Large intestine (tissue), 3 donors: ENCODE data around the gene PDLIM5. TPM values are rescaled to one million over a fixed set of nuclear protein-coding genes. Genes with fewer than 3 reads are reported as not detected.
"Not testable (repeated sequence)": the region's sequence is repeated elsewhere in the genome, so short reads cannot be mapped to it uniquely, and the experiment has no call there.

Experiments
- DNase-seq, 2 donors: peaks; one replicate each; pipeline versions ENCODE4 v3.0.0 to v3.0.0-alpha.2; 2013
- H3K27ac ChIP-seq: one replicate; pipeline ENCODE4 v1.5.1; 2013; ENCODE audit warnings: low read length
- H3K27me3 ChIP-seq: 2 replicates; pipeline ENCODE4 v1.6.1; 2013; ENCODE audit warnings: low read length; ENCODE audit not compliant: control insufficient read depth, insufficient read depth
- H3K36me3 ChIP-seq: 2 replicates; pipeline ENCODE4 v1.6.1; 2013; ENCODE audit warnings: low read length; ENCODE audit not compliant: control insufficient read depth, insufficient read depth
- H3K4me1 ChIP-seq: one replicate; pipeline ENCODE4 v1.6.1; 2013; ENCODE audit warnings: low read length; ENCODE audit not compliant: control insufficient read depth, insufficient read depth
- H3K4me3 ChIP-seq: one replicate; pipeline ENCODE4 v1.5.1; 2013; ENCODE audit warnings: low read length
- H3K9me3 ChIP-seq: one replicate; pipeline ENCODE4 v1.6.1; 2013; ENCODE audit warnings: mild to moderate bottlenecking, low read depth, low read length, moderate library complexity; ENCODE audit not compliant: control insufficient read depth
- WGBS: methylation state at CpG from one replicate; pipeline ENCODE4 v1.1.5; 2013; ENCODE audit warnings: low lambda C conversion rate; ENCODE audit not compliant: insufficient coverage; 5-methylcytosine and 5-hydroxymethylcytosine counted together
- polyA plus RNA-seq: library from polyadenylated mRNA; unstranded; fragments of 120-200 nt; gene quantifications from one replicate; pipeline ENCODE4 v1.2.1, GENCODE V29; 2013

PDLIM5 gene
- polyA plus RNA-seq, 1 donor = 108 TPM

DNA sequence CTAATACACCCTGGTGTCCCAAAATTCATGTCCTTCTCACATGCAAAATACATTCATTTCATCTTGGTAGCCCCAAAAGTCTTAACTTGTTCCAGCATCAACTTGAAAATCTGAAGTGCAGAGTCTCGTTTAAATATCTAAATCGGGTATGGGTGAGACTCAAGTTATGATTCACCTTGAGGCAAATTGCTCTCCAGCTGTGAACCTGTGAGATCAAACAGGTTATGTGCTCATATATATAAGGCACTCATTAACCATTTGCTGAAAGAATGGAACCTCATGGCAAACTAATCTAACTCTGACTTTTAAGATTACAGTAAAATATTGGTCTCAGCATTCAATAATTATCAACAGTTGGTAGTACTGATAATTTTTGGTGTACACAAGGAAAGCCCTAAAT lies 55.5 kb downstream of the PDLIM5 start:
- no CpG with 5 or more reads among the region's 2 CpGs for WGBS
- peak in 1 of 2 donors; percentile 31 for DNase-seq
- H3K27ac ChIP-seq = peak overlapping the region; percentile 35
- no peaks in the 10 kb centered on the region for H3K27me3 ChIP-seq
- H3K4me1 ChIP-seq = peaks cover 25% of the 10 kb centered on the region
- no peaks in the 10 kb centered on the region for H3K36me3 ChIP-seq
- H3K4me3 ChIP-seq = no peak overlapping the region
- no peaks in the 10 kb centered on the region for H3K9me3 ChIP-seq

DNA sequence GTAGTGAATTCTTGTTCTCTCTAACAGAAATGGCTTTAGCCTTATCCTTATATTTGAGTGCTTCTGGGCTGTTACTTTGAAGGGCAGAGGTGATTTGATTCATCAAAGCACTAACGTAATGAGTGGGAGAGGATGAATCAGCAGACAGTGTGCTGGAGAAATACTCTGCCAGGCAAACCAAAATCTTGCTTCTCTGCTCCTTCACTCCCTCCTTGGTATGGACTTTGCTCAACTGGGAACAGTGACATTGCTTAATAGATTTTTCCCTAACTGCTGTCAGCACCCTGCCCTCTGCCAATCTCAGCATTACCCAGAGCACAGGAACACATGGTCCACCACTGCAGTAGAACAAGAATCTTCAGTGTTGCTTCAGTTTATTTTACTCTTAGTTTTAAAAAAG lies 56.0 kb downstream of the PDLIM5 start:
- no peak overlapping the region for H3K4me3 ChIP-seq
- peaks cover 25% of the 10 kb centered on the region for H3K4me1 ChIP-seq
- DNase-seq = peak; percentile 60 to 80
- no peaks in the 10 kb centered on the region for H3K36me3 ChIP-seq
- peak overlapping the region; percentile 35 for H3K27ac ChIP-seq
- H3K27me3 ChIP-seq = no peaks in the 10 kb centered on the region
- WGBS = no CpG with 5 or more reads among the region's 1 CpG
- H3K9me3 ChIP-seq = no peaks in the 10 kb centered on the region

DNA sequence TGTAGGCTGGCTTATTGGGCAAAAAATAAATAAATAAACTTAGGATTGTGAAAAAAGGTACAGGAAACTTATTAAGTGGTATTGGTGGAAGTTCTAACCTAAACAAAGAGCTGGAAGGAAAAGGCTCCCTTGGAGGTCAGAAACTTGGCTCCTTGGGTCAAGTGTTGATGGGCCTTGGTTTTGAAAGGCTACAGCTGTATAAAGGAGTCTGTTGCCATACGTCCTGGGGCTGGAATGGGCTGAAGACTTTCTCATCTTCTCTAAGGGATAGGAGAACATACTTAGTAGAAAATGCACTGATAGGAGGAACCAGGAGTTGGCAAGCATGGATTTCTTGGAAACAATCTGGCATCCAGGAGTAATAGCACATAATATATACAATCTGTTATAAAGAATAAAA lies 56.6 kb downstream of the PDLIM5 start:
- Histone ChIP-seq H3K27ac (peak overlapping the region; percentile 35), H3K4me3 (no peak overlapping the region), H3K9me3 (no peaks in the 10 kb centered on the region), H3K4me1 (peaks cover 25% of the 10 kb centered on the region), H3K27me3 (no peaks in the 10 kb centered on the region), H3K36me3 (no peaks in the 10 kb centered on the region)
- no CpG with 5 or more reads among the region's 1 CpG for WGBS
- no peak for DNase-seq

DNA sequence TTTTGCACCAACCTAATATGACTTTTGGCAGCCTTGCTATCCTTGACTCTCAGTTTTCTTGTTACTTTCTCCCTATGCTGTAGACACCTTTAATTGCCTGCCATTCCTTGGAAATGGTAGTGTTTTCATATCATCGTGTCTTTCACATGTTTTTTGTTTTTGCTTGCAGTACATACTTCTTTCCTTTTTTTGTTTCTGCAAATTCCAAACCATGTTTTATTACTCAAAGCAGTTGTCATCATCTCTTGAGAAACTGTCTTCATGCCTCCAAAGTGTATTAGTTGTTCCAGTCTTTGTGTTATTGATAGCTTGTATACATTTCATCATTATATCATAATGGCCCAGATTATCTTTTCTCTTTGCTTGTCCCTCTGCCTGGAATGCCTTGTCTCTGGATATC lies 57.1 kb downstream of the PDLIM5 start:
- no CpG with 5 or more reads among the region's 1 CpG for WGBS

DNA sequence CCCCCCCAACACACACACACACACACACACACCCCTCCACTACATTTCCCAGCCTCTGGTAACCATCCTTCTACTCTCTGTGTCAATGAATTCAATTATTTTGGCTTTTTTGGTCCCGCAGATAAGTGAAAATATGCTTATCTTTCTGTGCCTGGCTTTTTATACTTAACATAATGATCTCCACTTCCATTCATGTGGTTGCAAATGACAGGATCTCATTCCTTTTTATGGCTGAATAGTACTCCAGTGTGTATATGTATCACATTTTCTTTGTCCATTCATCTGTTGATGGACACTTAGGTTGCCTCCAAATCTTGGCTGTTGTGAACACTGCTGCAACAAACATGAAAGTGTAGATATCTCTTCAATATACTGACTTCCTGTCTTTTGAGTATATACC lies 59.8 kb downstream of the PDLIM5 start:
- WGBS = 83% methylated on average over 1 of the region's 1 CpG
- no peak overlapping the region for H3K4me3 ChIP-seq

More for the DNA sequence above, 57.1 kb downstream of the PDLIM5 start:
- Histone ChIP-seq H3K9me3 (no peaks in the 10 kb centered on the region), H3K27ac (no peak overlapping the region), H3K4me3 (no peak overlapping the region), H3K27me3 (no peaks in the 10 kb centered on the region), H3K36me3 (no peaks in the 10 kb centered on the region), H3K4me1 (peaks cover 25% of the 10 kb centered on the region)
- DNase-seq = no peak

DNA sequence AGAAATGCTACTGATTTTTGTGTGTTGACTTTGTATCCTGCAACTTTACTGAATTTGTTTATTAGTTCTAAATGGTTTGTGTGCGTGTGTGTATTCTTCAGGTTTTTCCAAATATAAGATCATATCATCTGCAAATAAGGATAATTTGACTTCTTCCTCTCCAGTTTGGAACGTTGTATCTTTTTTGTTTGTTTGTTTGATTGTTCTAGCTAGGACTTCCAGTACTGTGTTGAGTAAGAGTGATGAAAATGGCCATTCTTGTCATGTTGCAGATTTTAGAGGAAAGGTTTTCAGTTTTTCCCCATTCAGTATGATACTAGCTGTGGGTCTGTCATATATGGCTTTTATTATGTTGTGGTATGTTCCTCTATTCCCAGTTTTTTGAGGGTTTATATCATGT lies 61.8 kb downstream of the PDLIM5 start:
- not testable (repeated sequence) for H3K4me3 ChIP-seq, H3K36me3 ChIP-seq, H3K27ac ChIP-seq, H3K9me3 ChIP-seq, H3K4me1 ChIP-seq, H3K27me3 ChIP-seq, DNase-seq
- no CpG with 5 or more reads among the region's 2 CpGs for WGBS

More for the DNA sequence above, 59.8 kb downstream of the PDLIM5 start:
- Histone ChIP-seq H3K27ac (no peak overlapping the region), H3K36me3 (no peaks in the 10 kb centered on the region), H3K9me3 (no peaks in the 10 kb centered on the region), H3K27me3 (no peaks in the 10 kb centered on the region), H3K4me1 (peaks cover 21% of the 10 kb centered on the region)
- DNase-seq = no peak

DNA sequence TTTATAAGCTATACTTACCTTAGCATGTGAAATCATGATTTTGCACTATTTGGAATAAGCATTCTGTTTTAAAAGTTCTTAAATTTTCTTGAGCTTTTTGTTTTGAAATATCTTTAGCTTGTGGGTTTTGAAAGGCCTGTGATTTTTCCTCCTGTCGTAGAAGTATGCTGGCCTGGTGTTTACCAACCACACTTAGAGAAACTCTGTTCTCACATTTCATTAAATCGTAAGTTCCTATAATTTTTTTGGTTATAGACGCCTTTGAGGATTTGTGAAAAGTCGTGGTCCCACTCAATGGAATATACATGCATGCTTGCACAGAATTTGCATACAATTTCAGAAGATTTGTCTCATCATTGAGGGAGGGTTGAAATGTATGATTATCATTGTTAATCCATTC lies 63.6 kb downstream of the PDLIM5 start:
- no peaks in the 10 kb centered on the region for H3K4me1 ChIP-seq
- no peak for DNase-seq
- no peak overlapping the region for H3K27ac ChIP-seq
- 40% methylated on average over 1 of the region's 4 CpGs for WGBS
- no peaks in the 10 kb centered on the region for H3K36me3 ChIP-seq
- no peaks in the 10 kb centered on the region for H3K9me3 ChIP-seq
- no peak overlapping the region for H3K4me3 ChIP-seq
- H3K27me3 ChIP-seq = no peaks in the 10 kb centered on the region

DNA sequence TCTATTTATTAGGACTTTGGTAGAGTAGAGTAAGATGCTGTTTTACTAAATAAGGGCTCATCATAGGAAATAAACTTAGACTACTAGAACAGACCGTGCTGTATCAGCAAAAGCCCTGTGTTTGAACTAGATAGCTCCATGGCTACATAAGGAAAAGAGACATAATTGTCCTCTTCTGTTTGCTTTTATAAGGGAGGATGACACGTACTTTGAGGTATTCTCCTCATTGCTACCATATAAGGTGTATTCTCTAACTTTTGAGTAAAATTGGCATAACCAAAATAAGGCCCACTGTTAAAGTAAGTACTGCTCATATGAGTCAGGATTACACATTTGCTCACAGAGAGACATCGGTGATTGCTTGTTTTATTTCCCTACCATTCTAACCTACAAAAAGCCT lies 64.3 kb downstream of the PDLIM5 start:
- WGBS = 60% methylated on average over 1 of the region's 3 CpGs
- Histone ChIP-seq H3K4me1 (no peaks in the 10 kb centered on the region), H3K27ac (peak overlapping the region; percentile 56)

DNA sequence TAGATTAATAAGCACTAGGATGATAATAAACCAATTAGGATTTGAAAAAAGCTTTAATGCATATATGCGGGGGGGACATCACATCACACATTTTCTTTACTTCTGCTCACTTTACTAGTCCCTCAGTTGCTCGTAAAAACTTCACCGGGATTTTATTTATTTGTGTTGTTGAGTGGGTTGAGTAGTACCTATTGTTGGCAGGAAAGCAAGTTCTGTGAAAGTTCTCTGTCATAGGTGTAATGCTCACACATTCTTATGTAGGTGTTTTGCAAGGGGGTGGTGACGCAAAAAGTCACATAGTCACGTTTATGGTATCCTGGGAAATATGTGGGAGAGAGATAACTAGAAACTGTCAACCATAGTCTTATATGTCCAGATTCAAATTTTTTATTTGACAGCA lies 65.3 kb downstream of the PDLIM5 start:
- peak; percentile 32 to 38 for DNase-seq
- no peak overlapping the region for H3K4me3 ChIP-seq
- no peaks in the 10 kb centered on the region for H3K9me3 ChIP-seq
- no CpG with 5 or more reads among the region's 5 CpGs for WGBS
- no peaks in the 10 kb centered on the region for H3K4me1 ChIP-seq
- no peaks in the 10 kb centered on the region for H3K27me3 ChIP-seq
- peak overlapping the region; percentile 56 for H3K27ac ChIP-seq
- H3K36me3 ChIP-seq = no peaks in the 10 kb centered on the region

More for the DNA sequence above, 64.3 kb downstream of the PDLIM5 start:
- Histone ChIP-seq H3K9me3 (no peaks in the 10 kb centered on the region), H3K27me3 (no peaks in the 10 kb centered on the region), H3K36me3 (no peaks in the 10 kb centered on the region), H3K4me3 (no peak overlapping the region)
- peak in 1 of 2 donors; percentile 29 for DNase-seq

DNA sequence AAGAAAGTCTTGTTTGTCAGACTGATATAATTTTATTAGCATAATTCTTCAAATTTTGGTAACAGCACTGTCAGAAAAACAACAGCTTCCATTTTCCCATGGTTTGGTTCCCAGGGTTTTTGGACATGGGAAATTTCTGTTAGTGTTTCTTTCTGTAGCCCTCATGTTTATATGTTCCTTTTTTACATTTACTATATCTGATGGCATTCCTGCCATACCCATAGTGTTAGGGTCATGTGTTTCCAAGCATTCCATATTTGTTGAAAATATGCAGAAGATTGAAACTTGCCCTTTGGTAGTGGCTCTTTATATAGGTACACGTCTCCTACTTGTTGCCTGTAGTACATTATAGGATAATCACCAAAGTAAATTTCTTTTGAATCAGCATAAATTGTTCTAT lies 65.8 kb downstream of the PDLIM5 start:
- Histone ChIP-seq H3K36me3 (no peaks in the 10 kb centered on the region), H3K4me3 (no peak overlapping the region), H3K27ac (no peak overlapping the region), H3K4me1 (no peaks in the 10 kb centered on the region), H3K27me3 (no peaks in the 10 kb centered on the region), H3K9me3 (no peaks in the 10 kb centered on the region)
- WGBS = 83% methylated on average over 1 of the region's 1 CpG
- no peak for DNase-seq

DNA sequence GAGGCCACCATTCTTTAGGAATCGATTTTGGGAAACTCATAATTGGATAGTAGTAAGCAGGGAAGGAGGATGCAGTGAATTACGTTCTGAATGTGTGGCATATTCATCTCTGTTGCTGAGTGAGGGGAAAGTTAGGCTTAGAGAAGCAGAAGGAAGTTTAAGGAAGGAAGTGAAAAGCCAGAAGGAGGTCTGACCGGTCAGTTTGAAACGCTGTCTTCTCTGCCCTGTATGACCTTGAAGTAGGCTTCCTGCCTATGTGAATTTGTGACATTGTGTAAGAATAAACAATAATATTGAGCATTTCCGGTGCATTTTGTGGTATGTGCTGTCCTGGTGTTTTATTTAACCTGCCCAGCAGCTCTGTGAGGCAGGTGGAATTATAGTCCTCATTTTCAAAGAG lies 67.3 kb downstream of the PDLIM5 start:
- no peak for DNase-seq
- Histone ChIP-seq H3K27ac (no peak overlapping the region), H3K4me1 (no peaks in the 10 kb centered on the region), H3K27me3 (no peaks in the 10 kb centered on the region), H3K36me3 (peaks cover 4% of the 10 kb centered on the region), H3K4me3 (no peak overlapping the region), H3K9me3 (no peaks in the 10 kb centered on the region)
- 100% methylated on average over 1 of the region's 5 CpGs for WGBS
